Hair follicular keratinocyte (primary cell): ENCODE data around the gene ANO4. TPM values are rescaled to one million over a fixed set of nuclear protein-coding genes. Genes with fewer than 3 reads are reported as not detected.

Source experiments
- total RNA-seq: library from RNA; depleted of rRNA; stranded (reverse); fragments of >200 nt; gene quantifications from 2 replicates; pipeline ENCODE4 v1.2.3, GENCODE V29; 2015

Gene ANO4
- total RNA-seq, result 6.5 and 9.7 TPM in 2 replicates

DNA sequence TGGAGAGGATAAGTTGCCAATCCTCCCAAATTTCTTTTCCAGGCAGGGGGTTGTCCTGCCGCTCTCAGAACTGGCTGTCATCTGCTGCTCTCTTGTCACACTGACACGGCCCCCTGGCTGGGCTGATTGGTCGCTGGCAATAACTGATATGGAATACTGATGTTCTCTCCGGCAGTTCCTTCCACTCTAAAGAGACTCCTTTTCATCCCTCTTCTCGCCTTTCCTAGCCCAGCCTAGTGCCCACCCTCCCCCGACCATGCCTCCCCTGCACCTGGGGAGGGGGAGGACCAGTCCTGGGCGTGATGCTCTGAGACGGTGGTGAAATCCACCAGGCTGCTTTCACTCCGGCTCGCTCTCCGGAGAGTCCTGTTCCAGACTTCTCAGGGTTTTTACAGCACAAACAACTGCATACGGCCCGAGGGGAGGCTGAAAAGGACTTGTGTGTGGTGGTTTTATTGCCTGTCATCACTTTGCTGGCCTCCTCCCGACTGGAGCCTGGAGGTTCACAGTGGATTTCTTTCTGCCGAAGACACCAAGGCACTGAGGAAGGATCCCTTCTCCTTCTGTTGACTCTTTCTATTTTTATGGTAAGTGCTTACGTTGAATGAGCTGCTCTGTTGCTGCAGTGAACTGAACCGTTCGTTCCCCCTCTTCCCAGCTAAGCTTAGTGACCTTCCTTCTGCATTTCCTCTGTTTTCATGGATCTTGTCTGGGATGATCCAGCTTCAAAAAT is at the start of gene ANO4:
Gene ANO4 (plus strand): TSS at position 336 of the 733 bp plus-strand sequence. CDS start 107,010 bp downstream, outside the sequence.

Other genes with a start within 250 kb of the ANO4 start
- 5.4 and 9.0 TPM in 2 replicates for gene GAS2L3, start 221.1 kb upstream of the ANO4 start, total RNA-seq